ENCODE results near the gene NUDT19.

DNA sequence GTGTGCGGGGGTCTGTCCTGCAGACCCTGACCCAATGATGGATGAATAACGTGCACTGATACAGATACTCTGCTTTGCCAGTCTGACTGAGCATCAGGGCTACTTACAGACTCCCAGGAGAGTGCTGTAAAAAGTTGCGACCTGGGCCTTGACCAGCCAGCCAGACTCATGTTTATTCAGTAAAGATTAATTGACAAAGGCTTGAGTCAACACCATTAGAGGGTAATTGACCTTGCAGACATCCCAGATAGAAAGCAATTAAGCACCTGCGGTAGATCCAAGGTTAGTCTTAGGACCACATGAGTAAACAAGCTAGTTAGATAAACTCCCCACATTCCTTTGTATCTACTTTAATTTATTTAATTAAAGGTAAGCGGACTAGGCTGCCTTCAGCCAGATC is 10.4 kb downstream of the NUDT19 start:
- TF ChIP-seq, protein P1, sequence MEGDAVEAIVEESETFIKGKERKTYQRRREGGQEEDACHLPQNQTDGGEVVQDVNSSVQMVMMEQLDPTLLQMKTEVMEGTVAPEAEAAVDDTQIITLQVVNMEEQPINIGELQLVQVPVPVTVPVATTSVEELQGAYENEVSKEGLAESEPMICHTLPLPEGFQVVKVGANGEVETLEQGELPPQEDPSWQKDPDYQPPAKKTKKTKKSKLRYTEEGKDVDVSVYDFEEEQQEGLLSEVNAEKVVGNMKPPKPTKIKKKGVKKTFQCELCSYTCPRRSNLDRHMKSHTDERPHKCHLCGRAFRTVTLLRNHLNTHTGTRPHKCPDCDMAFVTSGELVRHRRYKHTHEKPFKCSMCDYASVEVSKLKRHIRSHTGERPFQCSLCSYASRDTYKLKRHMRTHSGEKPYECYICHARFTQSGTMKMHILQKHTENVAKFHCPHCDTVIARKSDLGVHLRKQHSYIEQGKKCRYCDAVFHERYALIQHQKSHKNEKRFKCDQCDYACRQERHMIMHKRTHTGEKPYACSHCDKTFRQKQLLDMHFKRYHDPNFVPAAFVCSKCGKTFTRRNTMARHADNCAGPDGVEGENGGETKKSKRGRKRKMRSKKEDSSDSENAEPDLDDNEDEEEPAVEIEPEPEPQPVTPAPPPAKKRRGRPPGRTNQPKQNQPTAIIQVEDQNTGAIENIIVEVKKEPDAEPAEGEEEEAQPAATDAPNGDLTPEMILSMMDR (IDR thresholded peaks at IDR 0.05) = no peak
- no peak for TF ChIP-seq POLR2A (IDR thresholded peaks at IDR 0.05)
